HG03457 (cell line): ENCODE data around the gene NOCT.
A peak's percentile ranks its signal among the peaks of the same experiment; 100 is the strongest.
"Not testable (repeated sequence)": the region's sequence is repeated elsewhere in the genome, so short reads cannot be mapped to it uniquely, and the experiment has no call there.

ENCODE experiments used
- ATAC-seq: cut with Tn5 transposase; IDR thresholded peaks from one replicate; pipeline ENCODE4 v1.9.1; 2021; ENCODE audit warnings: moderate number of reproducible peaks; ENCODE audit not compliant: unreplicated experiment

Gene NOCT

DNA sequence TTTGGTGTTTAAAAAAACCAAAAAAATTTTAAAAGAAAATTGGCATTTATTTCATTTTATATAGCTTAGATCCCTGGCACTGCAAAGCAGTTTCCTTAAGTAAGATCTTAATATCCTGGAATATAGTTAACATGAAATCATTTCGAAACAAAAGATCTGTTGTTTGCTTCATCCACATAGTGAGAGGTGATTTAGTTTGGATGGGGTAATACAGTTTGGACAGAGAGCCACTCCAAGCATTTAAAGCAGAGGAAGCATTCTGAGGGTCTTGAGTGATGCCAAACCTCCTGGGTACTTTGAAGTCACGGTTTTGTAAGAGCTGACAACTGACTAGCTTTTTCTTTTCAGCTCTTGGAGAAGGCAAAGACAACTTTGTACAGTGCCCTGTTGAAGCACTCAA is 28.7 kb downstream of the NOCT start:
- ATAC-seq, result no peak

DNA sequence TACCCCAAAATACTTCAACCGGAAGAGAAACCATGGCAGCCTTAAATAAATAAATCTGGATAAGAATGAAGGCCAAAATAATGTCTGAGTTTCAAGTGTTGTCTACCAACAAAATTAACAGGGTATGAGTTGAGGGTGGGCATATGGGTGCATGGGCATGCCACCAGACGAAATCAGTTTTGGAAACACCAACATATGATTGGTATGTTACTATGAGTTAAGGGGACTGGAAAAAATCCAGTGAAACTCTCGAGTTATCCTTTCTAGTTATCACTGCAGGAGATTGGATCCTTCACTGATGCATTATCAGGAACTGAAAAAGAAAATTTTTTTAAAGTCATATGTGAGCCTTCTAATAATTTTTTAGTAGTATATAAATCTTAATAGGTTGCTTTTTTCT is 32.4 kb downstream of the NOCT start:
- no peak for ATAC-seq

GRCh38 chr4:139050446-139050845 is 34.9 kb downstream of the NOCT start:
- ATAC-seq, result no peak

GRCh38 chr4:139053909-139054308 is 38.3 kb downstream of the NOCT start:
- no peak for ATAC-seq

- ATAC-seq, result no peak
These were observed 39.4 kb downstream of the NOCT start for GRCh38 chr4:139054791-139055505.

DNA sequence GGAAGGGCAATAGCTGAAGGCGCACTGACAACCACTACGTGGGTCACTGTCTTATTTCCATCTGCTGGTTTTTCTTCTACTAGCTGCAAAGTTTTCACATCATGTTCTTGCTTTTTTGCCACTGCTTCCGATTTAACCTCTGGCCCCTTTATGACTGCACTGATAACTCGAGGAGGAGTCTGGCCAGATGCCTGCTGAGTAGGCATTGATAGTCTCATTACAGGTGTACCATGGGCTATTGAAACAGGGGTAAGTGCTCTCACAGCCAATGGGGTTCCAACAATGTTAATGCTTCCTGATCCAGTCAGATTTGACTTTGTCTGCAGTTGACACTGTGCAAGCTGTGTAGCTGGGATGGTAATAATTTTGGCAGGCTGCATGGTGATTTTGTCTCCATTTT is 43.4 kb downstream of the NOCT start:
- ATAC-seq, result not testable (repeated sequence)

- ATAC-seq, result no peak
These were observed 45.0 kb downstream of the NOCT start for GRCh38 chr4:139060591-139060990.

- no peak for ATAC-seq
These were observed 60.6 kb downstream of the NOCT start for GRCh38 chr4:139076016-139076744.

DNA sequence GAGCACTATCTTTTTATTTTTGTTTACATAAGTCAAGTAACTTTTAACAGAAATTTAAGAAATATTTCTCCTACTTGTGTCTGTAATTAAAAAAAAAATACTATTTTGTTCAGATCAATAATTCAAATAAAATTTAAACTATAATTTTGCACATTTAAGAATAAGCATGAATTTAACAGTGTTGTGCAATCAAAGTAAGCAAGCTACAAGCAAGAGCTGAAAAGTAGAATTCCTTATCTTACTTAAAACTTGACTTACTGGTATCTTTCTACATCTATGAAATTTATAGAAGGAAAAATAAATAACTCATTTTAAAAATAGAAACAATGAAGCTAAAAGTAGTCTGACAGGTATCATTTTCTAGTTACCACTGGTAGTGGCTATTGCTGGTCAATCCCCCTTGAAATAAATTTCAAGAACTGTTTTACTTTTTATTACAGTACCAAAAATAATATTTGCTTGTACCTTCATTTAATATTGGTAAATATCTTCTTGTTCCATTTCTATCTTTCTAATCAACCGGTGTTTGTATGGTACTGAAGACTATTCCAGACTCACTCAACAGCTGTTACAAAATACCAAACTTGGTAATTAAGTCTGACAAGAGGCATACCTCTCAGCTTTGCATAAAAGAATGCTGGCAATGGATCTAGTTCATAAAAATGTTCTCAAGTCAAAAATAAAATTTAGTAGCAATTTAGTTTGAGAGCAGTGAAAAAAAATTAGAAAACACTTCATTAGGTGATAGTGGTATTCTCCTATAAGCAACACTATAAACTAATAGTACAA is 62.2 kb downstream of the NOCT start:
- ATAC-seq, result no peak

- ATAC-seq, result no peak
These were observed 63.3 kb downstream of the NOCT start for GRCh38 chr4:139078926-139079325.

DNA sequence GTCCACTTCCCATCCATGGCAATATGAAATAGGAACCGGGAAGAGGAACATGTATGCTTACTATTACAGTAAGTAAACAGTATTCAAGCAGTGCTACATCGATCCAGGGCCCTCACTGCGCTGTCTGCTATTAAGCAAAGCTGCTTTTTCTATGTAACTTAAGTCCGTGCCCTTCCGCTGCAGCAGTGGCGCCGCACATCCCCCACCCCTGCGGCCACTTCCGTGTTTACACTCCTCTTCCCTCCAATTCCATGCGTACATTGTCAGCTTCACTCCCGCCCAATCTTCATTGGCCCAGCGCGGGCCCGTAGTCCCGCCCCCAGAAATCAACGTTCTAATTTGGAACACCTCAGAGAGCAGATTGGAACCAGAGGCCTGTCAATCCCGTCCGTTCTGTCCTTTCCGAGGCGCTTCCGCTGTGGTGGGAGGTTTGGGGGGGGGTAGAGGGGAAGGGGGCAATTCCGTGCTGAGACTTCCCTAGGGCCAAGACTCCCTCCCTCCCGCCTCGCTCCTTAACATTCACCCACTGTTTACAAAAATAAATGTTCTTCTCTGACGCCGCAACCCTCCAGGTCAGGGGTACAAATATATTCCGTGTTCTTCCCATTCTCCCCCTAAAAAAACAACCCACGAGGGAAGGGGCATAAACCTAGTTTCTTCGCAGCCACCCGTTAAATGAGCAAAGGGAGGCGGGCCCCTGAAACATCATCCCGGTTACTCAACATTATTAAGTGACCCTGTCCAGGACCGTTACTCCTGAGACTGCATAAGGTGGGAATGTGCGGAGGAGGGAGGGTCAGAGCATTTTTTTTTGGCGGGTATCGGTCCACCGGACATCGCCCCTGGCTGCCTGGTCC is 67.4 kb downstream of the NOCT start:
- peak; percentile 91 for ATAC-seq

GRCh38 chr4:139083607-139083955 is 68.0 kb downstream of the NOCT start:
- peak; percentile 28 for ATAC-seq

GRCh38 chr4:139083956-139084803 is 68.6 kb downstream of the NOCT start:
- ATAC-seq, result peak; percentile 44

GRCh38 chr4:139084804-139085093 is 69.2 kb downstream of the NOCT start:
- ATAC-seq, result no peak

DNA sequence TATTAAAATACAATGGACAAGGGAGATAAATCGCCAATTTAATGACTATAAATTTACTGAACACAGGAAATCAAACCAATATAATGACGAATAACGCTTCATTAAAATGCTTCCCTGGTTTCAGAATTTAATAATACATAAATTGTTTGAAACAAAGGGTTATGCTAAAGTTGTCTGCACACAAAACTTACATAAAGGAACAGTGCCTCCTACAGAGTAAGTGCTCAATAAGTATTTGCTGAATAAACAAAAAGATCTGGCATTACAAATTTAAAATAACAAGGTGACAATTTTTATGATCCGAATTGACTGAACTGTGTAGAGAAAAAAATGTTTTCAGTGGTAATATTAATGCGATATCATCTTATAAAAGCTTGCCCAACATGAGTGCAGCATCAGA is 69.6 kb downstream of the NOCT start:
- ATAC-seq, result no peak

GRCh38 chr4:139092271-139092670 is 76.7 kb downstream of the NOCT start:
- ATAC-seq, result no peak
